H1 (cell line): Measurements from ENCODE around the gene PRSS53. TPM values are rescaled to one million over a fixed set of nuclear protein-coding genes. Genes with fewer than 3 reads are reported as not detected.
A peak's percentile ranks its signal among the peaks of the same experiment; 100 is the strongest.

Source experiments
- CTCF ChIA-PET: fragments of 300-600 bp; sonication (Branson Sonifier 250); formaldehyde crosslinking; loops from one replicate; lab custom pipeline; 2021; ENCODE audit not compliant: partially characterized antibody; lab: Charles Lee
- POLR2A ChIA-PET: fragments of 300-600 bp; sonication (Branson Sonifier 250); formaldehyde crosslinking; loops from one replicate; lab custom pipeline; 2021; ENCODE audit warnings: inconsistent platforms; ENCODE audit not compliant: partially characterized antibody; lab: Charles Lee
- DNase-seq, 2 experiments: peaks; one replicate each; pipeline versions ENCODE4 v3.0.0 to v3.0.0-alpha.2; 2010 to 2022; ENCODE audit warnings: low spot score in 2 of 2, low read depth in 1 of 2, mixed read lengths in 1 of 2
- FAIRE-seq: peaks from 2 replicates; lab custom pipeline; 2011; peaks lifted over from hg19 to GRCh38; lab: Jason Lieb, UNC
- H2AFZ ChIP-seq: 2 replicates; pipeline ENCODE4 v1.8.1; 2012; ENCODE audit warnings: low read length, inconsistent platforms
- H2AK5ac ChIP-seq: 2 replicates; pipeline ENCODE4 v1.6.1; 2013; ENCODE audit warnings: low read depth, low read length
- H2BK120ac ChIP-seq: replicated peaks from 2 replicates; pipeline ENCODE3; 2013; ENCODE audit warnings: low read depth, low read length, inconsistent platforms
- H2BK12ac ChIP-seq: 2 replicates; pipeline ENCODE4 v1.6.1; 2013; ENCODE audit warnings: low read depth, low read length
- H2BK15ac ChIP-seq: 2 replicates; pipeline ENCODE4 v1.6.1; 2013; ENCODE audit warnings: low read length
- H2BK20ac ChIP-seq: 2 replicates; pipeline ENCODE4 v1.6.1; 2013; ENCODE audit warnings: low read length
- H2BK5ac ChIP-seq: 2 replicates; pipeline ENCODE4 v1.6.1; 2013; ENCODE audit warnings: low read depth, low read length
- H3K14ac ChIP-seq: 2 replicates; pipeline ENCODE4 v1.6.1; 2013; ENCODE audit warnings: inconsistent platforms; ENCODE audit not compliant: insufficient read length
- H3K18ac ChIP-seq: 2 replicates; pipeline ENCODE4 v1.6.1; 2013; ENCODE audit warnings: low read length; ENCODE audit errors: extremely low read depth
- H3K23ac ChIP-seq: 2 replicates; pipeline ENCODE4 v1.6.1; 2013; ENCODE audit warnings: inconsistent platforms; ENCODE audit not compliant: insufficient read length
- H3K23me2 ChIP-seq: 2 replicates; pipeline ENCODE4 v1.6.1; 2013; ENCODE audit warnings: low read depth, low read length
- H3K27ac ChIP-seq: 2 replicates; pipeline ENCODE4 v1.6.1; 2011; ENCODE audit warnings: low read depth, low read length, inconsistent platforms
- H3K27me3 ChIP-seq, 4 experiments: replicated peaks in 1 of 4; 1 replicate in 1 of 4; 2 replicates in 3 of 4; pipeline versions ENCODE4 v1.6.1 to v1.8.1; 2011 to 2013; ENCODE audit warnings: low read length in 3 of 4, mild to moderate bottlenecking in 3 of 4, inconsistent platforms in 2 of 4, mixed read lengths in 2 of 4, moderate library complexity in 1 of 4; ENCODE audit not compliant: control insufficient read depth in 3 of 4, insufficient read depth in 3 of 4; ENCODE audit errors: extremely low read depth in 1 of 4
- H3K36me3 ChIP-seq, 4 experiments: 2 replicates each; pipeline versions ENCODE4 v1.6.1 to v1.8.1; 2011 to 2013; ENCODE audit warnings: mild to moderate bottlenecking in 4 of 4, low read length in 3 of 4, moderate library complexity in 2 of 4, control low read depth in 1 of 4, inconsistent platforms in 1 of 4; ENCODE audit not compliant: insufficient read depth in 4 of 4, control insufficient read depth in 2 of 4
- H3K4ac ChIP-seq: replicated peaks from 2 replicates; pipeline ENCODE3; 2013; ENCODE audit warnings: low read length, low read depth, mixed read lengths, inconsistent platforms; ENCODE audit not compliant: insufficient read length
- H3K4me1 ChIP-seq, 4 experiments: replicated peaks in 1 of 4; 1 replicate in 1 of 4; 2 replicates in 3 of 4; pipeline versions ENCODE4 v1.6.1 to v1.8.1; 2011 to 2013; ENCODE audit warnings: low read length in 3 of 4, inconsistent platforms in 2 of 4, mixed read lengths in 1 of 4; ENCODE audit not compliant: insufficient read depth in 4 of 4, control insufficient read depth in 3 of 4
- H3K4me2 ChIP-seq, 2 experiments: 2 replicates each; pipeline versions ENCODE4 v1.6.1 to v1.8.1; 2011 to 2013; ENCODE audit warnings: low read depth in 2 of 2, low read length in 2 of 2, control low read depth in 1 of 2, inconsistent platforms in 1 of 2, mild to moderate bottlenecking in 1 of 2; ENCODE audit not compliant: insufficient read depth in 1 of 2
- H3K4me3 ChIP-seq, 4 experiments: fragments of 200-600, 300-600 bp in 1 of 4; sonication (generic), shearing (Covaris generic), sonication (Bioruptor Twin) in 1 of 4; 2 replicates each; pipeline versions ENCODE4 v1.5.1 to v1.8.1; 2011 to 2016; ENCODE audit warnings: low read length in 4 of 4, low read depth in 3 of 4, control low read depth in 2 of 4, inconsistent platforms in 2 of 4, mild to moderate bottlenecking in 2 of 4, mixed read lengths in 1 of 4, moderate library complexity in 1 of 4; ENCODE audit not compliant: insufficient read depth in 2 of 4; ENCODE audit errors: extremely low read depth in 1 of 4
- H3K56ac ChIP-seq: replicated peaks from 2 replicates; pipeline ENCODE3; 2013; ENCODE audit warnings: low read depth, mild to moderate bottlenecking, mixed read lengths, low read length, inconsistent platforms; ENCODE audit not compliant: insufficient read length
- H3K79me1 ChIP-seq: 2 replicates; pipeline ENCODE4 v1.6.1; 2013; ENCODE audit warnings: low read depth, low read length, control low read depth
- H3K79me2 ChIP-seq, 2 experiments: 2 replicates each; pipeline versions ENCODE4 v1.6.1 to v1.8.1; 2012 to 2013; ENCODE audit warnings: low read length in 2 of 2, mild to moderate bottlenecking in 2 of 2, inconsistent platforms in 1 of 2; ENCODE audit not compliant: insufficient read depth in 2 of 2, control insufficient read depth in 1 of 2
- H3K9ac ChIP-seq, 4 experiments: replicated peaks in 1 of 4; 1 replicate in 1 of 4; 2 replicates in 3 of 4; pipeline versions ENCODE4 v1.6.1 to v1.8.1; 2011 to 2013; ENCODE audit warnings: low read depth in 3 of 4, low read length in 3 of 4, control low read depth in 2 of 4, mild to moderate bottlenecking in 2 of 4, moderate library complexity in 2 of 4, inconsistent platforms in 1 of 4; ENCODE audit errors: extremely low read depth in 1 of 4
- H3K9me3 ChIP-seq, 2 experiments: 2 replicates each; pipeline versions ENCODE4 v1.6.1 to v1.8.1; 2012 to 2013; ENCODE audit warnings: mild to moderate bottlenecking in 2 of 2, moderate library complexity in 2 of 2, control low read depth in 1 of 2, inconsistent platforms in 1 of 2, low read depth in 1 of 2, low read length in 1 of 2, mixed read lengths in 1 of 2; ENCODE audit not compliant: insufficient read depth in 2 of 2
- H4K20me1 ChIP-seq, 2 experiments: replicated peaks in 1 of 2; 2 replicates each; pipeline versions ENCODE3 to v1.8.1; 2011 to 2013; ENCODE audit warnings: inconsistent platforms in 2 of 2, low read length in 2 of 2, mild to moderate bottlenecking in 1 of 2; ENCODE audit not compliant: insufficient read depth in 2 of 2, control insufficient read depth in 1 of 2
- H4K5ac ChIP-seq: 2 replicates; pipeline ENCODE4 v1.6.1; 2013; ENCODE audit warnings: low read length, low read depth, mixed read lengths, inconsistent platforms; ENCODE audit not compliant: insufficient read length
- H4K8ac ChIP-seq: 2 replicates; pipeline ENCODE4 v1.8.0; 2013; ENCODE audit warnings: mild to moderate bottlenecking, moderate library complexity, low read length, inconsistent platforms; ENCODE audit not compliant: insufficient read depth; ENCODE audit errors: extremely low read depth
- H4K91ac ChIP-seq: replicated peaks from 2 replicates; pipeline ENCODE3; 2013; ENCODE audit warnings: low read length, mixed read lengths, inconsistent platforms; ENCODE audit not compliant: insufficient read length
- BCL11A ChIP-seq, 2 experiments: IDR thresholded peaks; one replicate each; pipeline ENCODE4 v1.6.1; 2011; ENCODE audit warnings: low read depth in 2 of 2, low read length in 2 of 2, mild to moderate bottlenecking in 2 of 2
- POLR2A ChIP-seq, 2 experiments: IDR thresholded peaks; 1 replicate in 1 of 2; 2 replicates in 1 of 2; pipeline ENCODE4 v1.6.1; 2011; ENCODE audit warnings: low read depth in 2 of 2, low read length in 2 of 2, mild to moderate bottlenecking in 2 of 2; ENCODE audit errors: control extremely low read depth in 1 of 2
- TBP ChIP-seq: IDR thresholded peaks from 2 replicates; pipeline ENCODE4 v1.6.1; 2011; ENCODE audit warnings: low read depth, low read length, improper control_type of control experiment
- WGBS, 2 experiments: shearing (Covaris generic) in 1 of 2; methylation state at CpG; one replicate each; pipeline versions ENCODE4 v1.1.6 to v1.1.7; 2013 to 2015; ENCODE audit warnings: low lambda C conversion rate in 2 of 2, mixed read lengths in 2 of 2, inconsistent platforms in 1 of 2, low coverage in 1 of 2, missing lambda C conversion rate in 1 of 2; ENCODE audit not compliant: insufficient replicate concordance in 2 of 2, insufficient coverage in 1 of 2, insufficient read length in 1 of 2; ENCODE audit errors: extremely low coverage in 1 of 2, missing lambda C conversion rate in 1 of 2; 5-methylcytosine and 5-hydroxymethylcytosine counted together
- polyA plus RNA-seq, 7 experiments: library from polyadenylated mRNA; depleted of rRNA in 3 of 7; stranded (reverse) in 5 of 7; unstranded in 2 of 7; fragments of >200 nt in 5 of 7; fragments of 200-250 nt in 2 of 7; gene quantifications; 1 replicate in 5 of 7; 2 replicates in 1 of 7; 4 replicates in 1 of 7; pipeline versions ENCODE4 v1.2.1 to v1.2.3, GENCODE V29; 2011 to 2013; ENCODE audit warnings: missing spikeins in 2 of 7, mixed read lengths in 2 of 7
- total RNA-seq: library from RNA; stranded (reverse); fragmentation: NEBNext Ultra II Directional; extraction: Animal tissue kit (Norgen Biotek cat#: 25700); gene quantifications from 2 replicates; pipeline ENCODE4 v1.2.1, GENCODE V29; 2021
- TF ChIP-seq, protein P1 (sequence below): IDR thresholded peaks from 2 replicates; pipeline ENCODE4 v1.6.1; 2012; ENCODE audit warnings: inconsistent platforms

The PRSS53 gene
- total and polyA plus RNA-seq, 2 of the 8 experiments (the other 6 are each of a cell fraction or from before 2014, with no cell fraction given): 1.7 to 2.6 TPM

DNA sequence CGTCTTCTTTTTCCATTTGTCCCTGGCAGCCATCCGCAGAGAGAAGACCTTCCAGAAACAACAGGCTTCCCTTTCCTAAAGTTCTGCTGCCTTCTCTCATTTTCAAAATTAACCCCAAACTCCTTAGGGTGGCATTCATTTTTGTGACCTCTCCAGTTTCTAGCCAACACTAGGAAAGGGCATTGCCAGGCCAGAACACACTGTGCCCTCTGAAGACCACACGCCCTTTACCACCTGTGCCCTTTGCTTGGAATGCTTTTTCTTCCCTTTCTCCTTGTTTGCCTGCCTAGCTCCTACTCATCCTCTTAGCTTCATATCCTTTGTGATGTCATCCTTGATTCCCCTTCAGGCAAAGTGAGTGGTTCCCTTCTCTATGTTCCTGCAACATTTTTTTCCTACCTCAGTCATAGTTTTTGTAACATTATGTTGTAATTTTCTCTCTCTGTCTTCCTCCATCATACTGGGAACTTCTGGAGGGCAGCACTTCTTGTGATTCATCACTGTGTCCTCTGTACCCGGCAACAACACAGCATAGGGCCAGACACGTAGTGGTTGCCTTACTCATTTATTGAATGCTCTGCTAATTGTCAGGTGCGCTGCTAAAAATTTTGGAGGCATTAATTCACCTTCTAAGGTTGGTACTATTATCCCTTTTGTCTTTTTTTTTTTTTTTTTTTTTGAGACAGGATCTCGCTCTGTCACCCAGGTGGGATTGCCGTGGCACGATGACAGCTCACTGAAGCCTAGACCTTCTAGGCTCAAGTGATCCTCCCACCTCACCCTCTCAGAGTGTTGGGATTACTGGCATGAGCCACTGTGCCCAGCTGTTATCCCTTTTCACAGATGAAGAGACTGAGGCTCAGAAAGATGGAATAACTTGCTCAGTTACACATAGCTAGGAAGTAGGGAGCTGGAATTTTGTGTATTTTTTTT, 29.7 kb upstream of the PRSS53 start:
- no peak overlapping the region for H4K8ac ChIP-seq
- FAIRE-seq: no peak
- no peak overlapping the region for H2BK12ac ChIP-seq
- no peaks in the 10 kb centered on the region for H3K9me3 ChIP-seq
- H3K23ac ChIP-seq: no peak overlapping the region
- H3K4me3 ChIP-seq: peak overlapping the region; percentile 70 to 96 (median 90)
- peaks cover 0 to 5% of the 10 kb centered on the region in 2 experiments for H4K20me1 ChIP-seq
- no peak overlapping the region for H3K27ac ChIP-seq
- no peak overlapping the region for H4K5ac ChIP-seq
- H3K4me2 ChIP-seq: peak overlapping the region; percentile 94 to 98
- H2BK20ac ChIP-seq: no peak overlapping the region
- H3K27me3 ChIP-seq: no peaks in the 10 kb centered on the region
- H2BK15ac ChIP-seq: no peak overlapping the region
- peaks cover 8% of the 10 kb centered on the region for H3K79me1 ChIP-seq
- no peak overlapping the region for H2AK5ac ChIP-seq
- no peak for DNase-seq
- TF ChIP-seq, protein P1, sequence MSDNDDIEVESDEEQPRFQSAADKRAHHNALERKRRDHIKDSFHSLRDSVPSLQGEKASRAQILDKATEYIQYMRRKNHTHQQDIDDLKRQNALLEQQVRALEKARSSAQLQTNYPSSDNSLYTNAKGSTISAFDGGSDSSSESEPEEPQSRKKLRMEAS: no peak
- no peak for TF ChIP-seq TBP
- peak in 1 of 2 experiments; percentile 40; a peak in 1 of 3 replicates for TF ChIP-seq POLR2A (IDR thresholded peaks at IDR 0.05; ENCODE audit: control extremely low read depth in 1 of 2, low read depth in 2 of 2, low read length in 2 of 2)
- TF ChIP-seq BCL11A (IDR thresholded peaks at IDR 0.05; ENCODE audit: low read depth in 2 of 2, low read length in 2 of 2): no peak
- no peak overlapping the region for H4K91ac ChIP-seq
- no peak overlapping the region for H2AFZ ChIP-seq
- H3K9ac ChIP-seq: peak overlapping the region; percentile 51 to 92 (median 71)
- H3K4ac ChIP-seq: no peak overlapping the region
- CTCF ChIA-PET: interaction anchor here (0.7 to 1.7 kb wide), 8 partner anchors 9 to 177 kb away, joined by 3 to 6 read pairs (median 3); no protein-coding TSS in a partner anchor
- H3K79me2 ChIP-seq: peaks cover 3 to 19% of the 10 kb centered on the region in 2 experiments; a peak in 3 of 4 replicates
- H3K23me2 ChIP-seq: peaks cover 6% of the 10 kb centered on the region
- no peak overlapping the region for H3K14ac ChIP-seq
- WGBS, 2 experiments: 71% methylated on average over 8 of the region's 9 CpGs; no CpG with 5 or more reads in 1 of the 2 experiments
- H3K36me3 ChIP-seq: peaks cover 16 to 26% (median 20%) of the 10 kb centered on the region in 4 experiments
- peaks cover 0 to 4% (median 2%) of the 10 kb centered on the region in 4 experiments; a peak in 3 of 7 replicates for H3K4me1 ChIP-seq
- no peak overlapping the region for H3K18ac ChIP-seq
- no peak overlapping the region for H3K56ac ChIP-seq
- POLR2A ChIA-PET: interaction anchor here (0.6 to 34.9 kb wide), 23 partner anchors 3 to 177 kb away, joined by 3 to 713 read pairs (median 5); partner anchors contain the start of genes BCKDK, FUS, HSD3B7 and KAT8
- H2BK5ac ChIP-seq: peak overlapping the region; percentile 79
- H2BK120ac ChIP-seq: no peak overlapping the region
